Measurements from ENCODE around the gene BRSK2. TPM values are rescaled to one million over a fixed set of nuclear protein-coding genes. Genes with fewer than 3 reads are reported as not detected.

Gene BRSK2
- total RNA-seq, 4 donors from 2014 or later: 0.26 to 0.30 TPM; not detected in 2

DNA sequence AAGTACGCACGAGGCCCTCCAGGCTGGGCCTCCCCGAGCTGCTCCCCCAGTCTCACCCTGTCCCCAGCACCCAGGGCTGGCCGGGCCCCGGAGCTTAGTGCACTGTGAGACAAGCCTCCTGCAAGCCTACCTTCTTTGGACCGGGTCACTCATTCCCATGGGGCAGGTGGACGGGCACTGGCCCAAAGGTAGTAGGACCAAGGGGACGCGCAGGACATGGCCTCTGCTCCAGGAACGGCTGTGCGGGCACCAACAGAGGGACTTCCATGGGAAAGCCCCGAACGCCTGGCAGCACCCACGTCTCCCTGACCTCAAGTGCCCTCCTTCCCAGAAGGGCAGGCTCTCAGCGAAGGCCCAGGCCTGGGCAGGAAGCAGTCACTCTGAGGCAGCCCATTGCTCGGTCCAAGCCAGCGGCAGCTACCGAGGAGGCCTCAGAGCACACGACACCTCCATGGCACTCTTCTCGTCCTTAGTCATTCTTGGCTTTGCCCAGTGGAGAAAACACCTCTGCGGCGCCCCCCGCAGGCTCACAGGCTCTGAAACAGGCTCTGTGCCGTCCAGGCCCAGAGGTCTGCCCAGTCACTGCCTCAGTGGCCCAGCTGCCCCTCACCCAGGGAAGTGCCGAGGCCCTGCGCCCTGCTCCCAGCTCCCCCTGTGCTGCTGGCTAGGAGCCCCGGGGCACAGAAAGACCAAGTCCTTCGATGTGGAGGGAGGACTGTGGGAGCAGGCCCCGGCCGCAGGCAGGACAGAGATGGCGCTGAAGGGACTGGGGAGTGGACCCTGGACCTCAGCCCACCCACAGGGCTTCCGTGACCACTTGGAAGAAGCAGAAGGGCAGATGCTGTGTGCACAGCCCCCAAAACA, 93.1 kb downstream of the BRSK2 start:
- WGBS: 88% methylated on average over 22 of the region's 32 CpGs
- H3K27ac ChIP-seq: peak overlapping the region; percentile 34

GRCh38 chr11:1483445-1483961, 93.8 kb downstream of the BRSK2 start:
- no peak overlapping the region for H3K27ac ChIP-seq

More for the DNA sequence above, 93.1 kb downstream of the BRSK2 start:
- H3K27me3 ChIP-seq: no peaks in the 10 kb centered on the region
- TF ChIP-seq EP300 (IDR thresholded peaks at IDR 0.05): no peak
- TF ChIP-seq POLR2A (IDR thresholded peaks at IDR 0.05): no peak
- no peak for TF ChIP-seq POLR2AphosphoS5 (IDR thresholded peaks at IDR 0.05)
- no peak for TF ChIP-seq CTCF (IDR thresholded peaks at IDR 0.05)
- peak in 1 of 2 donors; percentile 60 for DNase-seq (ENCODE audit: low spot score in 2 of 2)
- H3K9me3 ChIP-seq: no peaks in the 10 kb centered on the region
- H3K36me3 ChIP-seq: peaks cover 31% of the 10 kb centered on the region
- H3K4me3 ChIP-seq: no peak overlapping the region
- H3K4me1 ChIP-seq: peaks cover 53% of the 10 kb centered on the region

DNA sequence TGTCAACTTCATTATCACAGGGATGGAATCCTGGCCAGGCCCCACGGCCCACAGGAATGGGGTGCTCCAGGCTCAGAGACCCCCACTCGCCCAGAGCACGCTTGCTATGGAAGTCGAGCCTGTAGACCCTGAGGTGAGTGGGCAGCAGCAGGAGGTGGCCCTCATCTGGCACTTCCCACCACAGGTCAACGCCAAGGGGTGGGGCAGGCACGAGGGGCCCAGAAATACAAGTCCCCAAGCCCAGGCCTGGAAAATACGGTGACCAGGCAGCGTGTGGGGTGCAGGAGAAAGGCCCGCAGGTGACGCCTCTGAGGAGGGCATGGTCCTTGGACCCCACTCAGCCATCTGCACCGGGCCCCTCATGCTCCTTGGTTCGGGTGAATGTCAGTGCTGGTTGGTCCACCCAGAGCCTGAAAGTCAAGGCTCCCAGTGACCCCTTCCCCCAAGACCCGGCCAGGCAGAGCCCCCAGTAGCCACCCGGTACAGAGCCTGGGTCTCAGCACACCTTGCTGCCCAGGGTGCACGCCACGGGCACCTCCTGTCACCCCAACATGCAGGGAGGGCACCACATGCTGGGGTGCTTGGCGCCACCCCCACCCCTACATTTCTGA, 94.4 kb downstream of the BRSK2 start:
- Histone ChIP-seq H3K27me3 (no peaks in the 10 kb centered on the region), H3K9me3 (no peaks in the 10 kb centered on the region), H3K4me1 (peaks cover 67% of the 10 kb centered on the region), H3K4me3 (no peak overlapping the region), H3K36me3 (peaks cover 17% of the 10 kb centered on the region), H3K27ac (peak overlapping the region; percentile 15)
- 92% methylated on average over 13 of the region's 17 CpGs for WGBS
- TF ChIP-seq POLR2AphosphoS5 (IDR thresholded peaks at IDR 0.05) (no peak), POLR2A (IDR thresholded peaks at IDR 0.05) (no peak), CTCF (IDR thresholded peaks at IDR 0.05) (no peak), EP300 (IDR thresholded peaks at IDR 0.05) (no peak)
- peak in 1 of 2 donors; percentile 49 for DNase-seq (ENCODE audit: low spot score in 2 of 2)

More at GRCh38 chr11:1483445-1483961, 93.8 kb downstream of the BRSK2 start:
- Histone ChIP-seq H3K4me3 (no peak overlapping the region), H3K9me3 (no peaks in the 10 kb centered on the region), H3K4me1 (peaks cover 60% of the 10 kb centered on the region), H3K36me3 (peaks cover 24% of the 10 kb centered on the region), H3K27me3 (no peaks in the 10 kb centered on the region)
- DNase-seq (ENCODE audit: low spot score in 2 of 2): peak in 1 of 2 donors; percentile 40
- no peak for TF ChIP-seq CTCF (IDR thresholded peaks at IDR 0.05)
- no peak for TF ChIP-seq POLR2AphosphoS5 (IDR thresholded peaks at IDR 0.05)
- no peak for TF ChIP-seq POLR2A (IDR thresholded peaks at IDR 0.05)
- no peak for TF ChIP-seq EP300 (IDR thresholded peaks at IDR 0.05)
- WGBS: 56% methylated on average over 5 of the region's 6 CpGs

DNA sequence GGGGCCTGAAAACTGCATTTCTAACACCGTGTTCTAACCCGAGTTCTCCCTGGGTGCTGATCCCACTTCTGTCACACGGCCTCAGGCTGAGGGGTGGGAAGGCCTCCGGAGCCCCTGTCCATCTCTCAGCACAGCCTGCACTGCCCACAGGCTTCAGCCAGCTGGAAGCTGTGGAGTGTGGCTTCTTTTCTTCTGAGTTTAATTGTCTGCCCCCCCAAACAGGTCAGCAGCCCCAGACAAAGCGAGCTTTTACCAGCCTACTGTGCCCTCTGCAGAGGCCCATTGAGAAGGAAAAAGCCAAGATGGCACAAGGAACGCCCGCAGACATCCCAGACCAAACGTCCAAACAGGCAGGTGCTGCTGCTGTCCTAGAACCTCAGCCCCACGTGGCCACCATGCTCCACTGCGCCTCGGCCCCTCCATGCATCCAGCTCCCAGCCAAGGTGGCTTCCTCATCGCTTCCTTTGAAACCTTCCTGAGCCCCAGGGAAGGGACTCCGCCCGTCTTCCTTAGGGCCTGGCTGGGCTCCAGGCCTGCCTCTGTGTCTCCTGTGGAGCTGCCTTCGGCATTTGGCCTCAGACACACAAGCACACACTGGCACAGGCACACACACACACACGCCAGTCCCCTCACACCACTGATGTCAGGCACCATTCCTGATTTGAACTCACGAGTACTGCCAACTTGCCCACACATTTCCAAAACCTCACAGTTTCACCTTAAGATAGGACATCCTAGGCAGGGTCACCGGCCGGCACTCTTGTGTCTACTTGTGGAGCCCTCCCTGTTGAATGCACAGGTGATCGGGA, 95.2 kb downstream of the BRSK2 start:
- Histone ChIP-seq H3K27ac (peak overlapping the region; percentile 49), H3K4me1 (peaks cover 68% of the 10 kb centered on the region), H3K27me3 (no peaks in the 10 kb centered on the region), H3K9me3 (no peaks in the 10 kb centered on the region), H3K4me3 (peak overlapping the region; percentile 28), H3K36me3 (peaks cover 10% of the 10 kb centered on the region)
- WGBS: 56% methylated on average over 11 of the region's 20 CpGs
- peak in 1 of 2 donors; percentile 56 for DNase-seq (ENCODE audit: low spot score in 2 of 2)
- TF ChIP-seq POLR2AphosphoS5 (IDR thresholded peaks at IDR 0.05): no peak
- TF ChIP-seq CTCF (IDR thresholded peaks at IDR 0.05): no peak
- no peak for TF ChIP-seq EP300 (IDR thresholded peaks at IDR 0.05)
- TF ChIP-seq POLR2A (IDR thresholded peaks at IDR 0.05): no peak
